Keratinocyte (primary cell): ENCODE measurements around the gene CDK13. TPM values are rescaled to one million over a fixed set of nuclear protein-coding genes. Genes with fewer than 3 reads are reported as not detected.

ENCODE experiments used
- DNase-seq: peaks from one replicate; pipeline ENCODE4 v3.0.0-alpha.2; 2011; ENCODE audit warnings: low read depth, missing footprints, low spot score
- FAIRE-seq: peaks from 2 replicates; lab custom pipeline; 2011; peaks lifted over from hg19 to GRCh38; lab: Jason Lieb, UNC
- H2AFZ ChIP-seq: 2 replicates; pipeline ENCODE4 v1.6.0; 2012; ENCODE audit warnings: low read length, control low read depth, inconsistent platforms; ENCODE audit not compliant: control insufficient read depth
- H3K27ac ChIP-seq: 2 replicates; pipeline ENCODE4 v1.5.1; 2011; ENCODE audit warnings: low read length; ENCODE audit not compliant: control insufficient read depth, insufficient read depth
- H3K27me3 ChIP-seq: 3 replicates; pipeline ENCODE4 v1.6.0; 2011; ENCODE audit warnings: low read length; ENCODE audit not compliant: control insufficient read depth, insufficient read depth; ENCODE audit errors: extremely low read depth
- H3K36me3 ChIP-seq, 2 experiments: 2 replicates in 1 of 2; 3 replicates in 1 of 2; pipeline ENCODE4 v1.5.1; 2011; ENCODE audit warnings: low read length in 2 of 2, mild to moderate bottlenecking in 1 of 2; ENCODE audit not compliant: control insufficient read depth in 2 of 2, insufficient read depth in 2 of 2; ENCODE audit errors: extremely low read depth in 1 of 2
- H3K4me1 ChIP-seq: 3 replicates; pipeline ENCODE4 v1.5.1; 2011; ENCODE audit warnings: low read length; ENCODE audit not compliant: control insufficient read depth, insufficient read depth; ENCODE audit errors: extremely low read depth
- H3K4me2 ChIP-seq: 3 replicates; pipeline ENCODE4 v1.6.0; 2011; ENCODE audit warnings: low read depth, low read length; ENCODE audit not compliant: control insufficient read depth, insufficient read depth; ENCODE audit errors: extremely low read depth
- H3K4me3 ChIP-seq, 3 experiments: fragments of 200-600 bp in 1 of 3; sonication (generic) in 1 of 3; 2 replicates in 2 of 3; 3 replicates in 1 of 3; pipeline ENCODE4 v1.5.1; 2011 to 2016; ENCODE audit warnings: low read length in 3 of 3, mild to moderate bottlenecking in 3 of 3, control low read depth in 2 of 3, inconsistent platforms in 1 of 3, low read depth in 1 of 3, mixed read lengths in 1 of 3, mixed run types in 1 of 3, moderate library complexity in 1 of 3; ENCODE audit not compliant: control insufficient read depth in 2 of 3, insufficient read depth in 2 of 3; ENCODE audit errors: extremely low read depth in 1 of 3
- H3K79me2 ChIP-seq: 2 replicates; pipeline ENCODE4 v1.6.0; 2012; ENCODE audit warnings: low read length; ENCODE audit not compliant: control insufficient read depth, insufficient read depth
- H3K9ac ChIP-seq: 3 replicates; pipeline ENCODE4 v1.6.0; 2011; ENCODE audit warnings: low read length; ENCODE audit not compliant: control insufficient read depth, insufficient read depth; ENCODE audit errors: extremely low read depth
- H3K9me1 ChIP-seq: 3 replicates; pipeline ENCODE4 v1.6.0; 2011; ENCODE audit warnings: low read length; ENCODE audit not compliant: control insufficient read depth, insufficient read depth; ENCODE audit errors: extremely low read depth
- H3K9me3 ChIP-seq: 2 replicates; pipeline ENCODE4 v1.5.1; 2012; ENCODE audit warnings: low read depth, low read length; ENCODE audit not compliant: control insufficient read depth
- H4K20me1 ChIP-seq: 3 replicates; pipeline ENCODE4 v1.6.0; 2011; ENCODE audit warnings: low read length; ENCODE audit not compliant: control insufficient read depth, insufficient read depth; ENCODE audit errors: extremely low read depth
- CTCF ChIP-seq, 3 experiments: IDR thresholded peaks in 1 of 3; conservative IDR thresholded peaks in 1 of 3; optimal IDR thresholded peaks in 1 of 3; 2 replicates in 2 of 3; 3 replicates in 1 of 3; pipeline versions ENCODE3 to v1.5.1; 2011; ENCODE audit warnings: low read length in 3 of 3, mild to moderate bottlenecking in 3 of 3, moderate library complexity in 2 of 3, control low read depth in 1 of 3, inconsistent platforms in 1 of 3; ENCODE audit not compliant: insufficient read depth in 2 of 3; ENCODE audit errors: extremely low read depth in 1 of 3
- EZH2 ChIP-seq: IDR thresholded peaks from one replicate; pipeline ENCODE4 v1.6.1; 2012; ENCODE audit warnings: inconsistent platforms, mild to moderate bottlenecking, low read length, moderate library complexity
- dilution Hi-C: fragments of 300-500 bp; cut with MboI; formaldehyde crosslinking; loops from one replicate; pipeline ENCODE4 v1.7.0; 2020; ENCODE audit warnings: low sequenced_read_pairs; ENCODE audit not compliant: extremely low pct_ligation_motif_present
- polyA plus RNA-seq, 5 experiments: library from polyadenylated mRNA; depleted of rRNA in 3 of 5; stranded (reverse) in 3 of 5; stranded (forward) in 1 of 5; unstranded in 1 of 5; fragments of >200 nt; gene quantifications; 1 replicate in 1 of 5; 2 replicates in 3 of 5; 3 replicates in 1 of 5; pipeline versions ENCODE4 v1.2.1 to v1.2.3, GENCODE V29; 2011 to 2012; ENCODE audit warnings: missing spikeins in 2 of 5, low read depth in 1 of 5, low replicate concordance in 1 of 5

Gene CDK13
- polyA plus RNA-seq, 1 donor (not counting 4 experiments of a cell fraction or from before 2014, with no cell fraction given): 25.4 TPM

DNA sequence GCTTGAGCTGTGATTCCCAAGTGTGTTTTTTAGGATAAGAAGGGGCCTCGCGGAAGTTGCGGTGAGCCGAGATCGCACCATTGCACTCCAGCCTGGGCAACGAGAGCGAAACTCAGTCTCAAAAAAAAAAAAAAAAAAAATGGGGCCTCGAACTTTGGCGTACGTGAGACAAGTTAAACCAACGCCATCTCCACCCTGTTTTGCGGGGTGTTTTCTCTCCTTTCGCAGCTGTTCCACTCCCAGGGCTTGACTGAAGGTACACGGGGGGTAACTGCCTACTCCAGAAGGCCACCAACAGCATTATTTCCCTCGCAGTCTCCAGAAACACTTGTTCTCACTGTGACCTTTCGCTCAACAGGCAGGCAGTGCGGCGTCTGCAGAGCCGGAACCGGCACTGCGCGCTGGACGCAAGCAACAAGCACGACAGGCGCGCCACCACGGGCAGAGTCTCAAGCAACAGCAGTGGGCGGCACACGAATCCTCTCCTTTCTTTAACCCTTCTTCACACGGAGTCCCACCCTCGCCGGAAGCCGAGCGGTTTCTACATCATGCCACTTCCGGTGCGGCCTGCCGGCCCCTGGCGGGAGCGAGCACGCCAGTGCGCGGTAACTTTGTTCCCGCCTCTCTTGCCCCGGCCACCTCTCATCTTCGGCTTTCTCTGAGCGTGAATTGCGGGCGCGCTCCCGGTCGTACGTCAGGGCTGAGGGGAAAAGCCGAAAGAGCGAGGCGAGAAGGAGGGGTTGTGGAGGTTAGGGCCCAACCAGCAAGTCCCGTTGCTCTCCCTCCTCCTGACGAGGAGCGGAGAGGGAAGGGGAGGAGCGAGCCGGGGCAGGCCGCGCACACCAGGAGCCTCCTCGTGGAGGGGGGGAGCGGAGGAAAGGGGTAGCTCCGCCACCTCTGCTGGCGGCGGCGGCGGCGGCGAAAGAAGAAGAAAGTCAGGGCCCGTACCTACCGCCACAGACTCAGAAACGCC, 814 bp upstream of the CDK13 start:
- Histone ChIP-seq H2AFZ (peak overlapping the region; percentile 87), H3K27me3 (no peaks in the 10 kb centered on the region), H3K4me3 (peak overlapping the region; percentile 86 to 96 (median 94)), H3K9ac (peak overlapping the region; percentile 96), H3K9me1 (no peaks in the 10 kb centered on the region), H3K4me2 (peak overlapping the region; percentile 92), H3K79me2 (peaks cover 40% of the 10 kb centered on the region), H3K9me3 (no peaks in the 10 kb centered on the region), H3K36me3 (no peaks in the 10 kb centered on the region), H4K20me1 (peaks cover 3% of the 10 kb centered on the region), H3K27ac (peak overlapping the region; percentile 97), H3K4me1 (peaks cover 6% of the 10 kb centered on the region)
- peak; percentile 92 for DNase-seq
- peak; percentile 86 for FAIRE-seq
- TF ChIP-seq EZH2 (no peak), CTCF (optimal IDR thresholded peaks at IDR 0.05 in 1 of 3, IDR thresholded peaks at IDR 0.05 in 1 of 3, conservative IDR thresholded peaks at IDR 0.05 in 1 of 3; ENCODE audit: extremely low read depth in 1 of 3, insufficient read depth in 2 of 3, low read length in 3 of 3) (peak in 1 of 3 experiments; percentile 31)
- dilution Hi-C loops: no loop called here

DNA sequence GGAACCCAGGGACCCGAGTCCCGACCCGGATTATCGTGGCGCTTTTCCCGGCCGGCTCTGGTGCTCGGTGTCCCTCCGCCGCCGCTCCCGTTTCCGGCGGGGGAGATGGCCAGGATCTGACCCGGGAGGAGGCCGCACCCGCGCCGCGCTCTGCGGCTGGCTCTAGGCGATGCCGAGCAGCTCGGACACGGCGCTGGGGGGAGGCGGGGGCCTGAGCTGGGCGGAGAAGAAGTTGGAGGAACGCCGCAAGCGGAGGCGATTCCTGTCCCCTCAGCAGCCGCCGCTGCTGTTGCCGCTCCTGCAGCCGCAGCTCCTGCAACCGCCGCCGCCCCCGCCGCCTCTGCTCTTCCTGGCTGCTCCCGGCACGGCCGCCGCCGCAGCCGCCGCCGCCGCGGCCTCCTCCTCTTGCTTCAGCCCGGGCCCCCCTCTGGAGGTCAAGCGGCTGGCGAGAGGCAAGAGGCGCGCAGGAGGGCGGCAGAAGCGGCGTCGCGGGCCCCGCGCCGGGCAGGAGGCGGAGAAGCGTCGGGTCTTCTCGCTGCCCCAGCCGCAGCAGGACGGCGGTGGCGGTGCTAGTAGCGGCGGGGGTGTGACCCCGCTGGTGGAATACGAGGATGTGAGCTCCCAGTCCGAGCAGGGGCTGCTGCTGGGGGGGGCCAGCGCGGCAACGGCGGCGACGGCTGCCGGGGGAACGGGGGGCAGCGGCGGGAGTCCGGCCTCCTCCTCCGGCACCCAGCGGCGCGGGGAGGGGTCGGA, 593 bp downstream of the CDK13 start:
- FAIRE-seq (no peak), DNase-seq (no peak)
- Histone ChIP-seq H3K79me2 (peaks cover 54% of the 10 kb centered on the region), H2AFZ (peak overlapping the region; percentile 91), H4K20me1 (peaks cover 3% of the 10 kb centered on the region), H3K9me1 (no peaks in the 10 kb centered on the region), H3K36me3 (no peaks in the 10 kb centered on the region), H3K27me3 (no peaks in the 10 kb centered on the region), H3K4me3 (peak overlapping the region; percentile 92 to 96 (median 94)), H3K27ac (peak overlapping the region; percentile 97), H3K9ac (peak overlapping the region; percentile 95), H3K4me1 (peaks cover 6% of the 10 kb centered on the region), H3K9me3 (no peaks in the 10 kb centered on the region), H3K4me2 (peak overlapping the region; percentile 79)
- dilution Hi-C loops: no loop called here
- TF ChIP-seq CTCF (optimal IDR thresholded peaks at IDR 0.05 in 1 of 3, IDR thresholded peaks at IDR 0.05 in 1 of 3, conservative IDR thresholded peaks at IDR 0.05 in 1 of 3; ENCODE audit: extremely low read depth in 1 of 3, insufficient read depth in 2 of 3, low read length in 3 of 3): no peak
- no peak for TF ChIP-seq EZH2
